HG03565 (cell line): ENCODE data around the gene ARSA.
"Not testable (repeated sequence)": the region's sequence is repeated elsewhere in the genome, so short reads cannot be mapped to it uniquely, and the experiment has no call there.

Source experiments
- ATAC-seq: cut with Tn5 transposase; IDR thresholded peaks from one replicate; pipeline ENCODE4 v1.9.1; 2021; ENCODE audit warnings: mild to moderate bottlenecking, moderate library complexity; ENCODE audit not compliant: unreplicated experiment

Gene ARSA

GRCh38 chr22:50624347-50625130 is 3.4 kb downstream of the ARSA start:
- no peak for ATAC-seq

GRCh38 chr22:50622723-50623327 is 5.1 kb downstream of the ARSA start:
- ATAC-seq: no peak

GRCh38 chr22:50621948-50622722 is 5.8 kb downstream of the ARSA start:
- no peak for ATAC-seq

GRCh38 chr22:50621356-50621880 is 6.5 kb downstream of the ARSA start:
- peak; percentile 26 for ATAC-seq

GRCh38 chr22:50620593-50621355 is 7.2 kb downstream of the ARSA start:
- ATAC-seq: peak; percentile 35

GRCh38 chr22:50614296-50614695 is 13.7 kb downstream of the ARSA start:
- not testable (repeated sequence) for ATAC-seq

GRCh38 chr22:50613291-50613981 is 14.5 kb downstream of the ARSA start:
- no peak for ATAC-seq

GRCh38 chr22:50612528-50613221 is 15.3 kb downstream of the ARSA start:
- ATAC-seq: no peak

- ATAC-seq: no peak
Observed at GRCh38 chr22:50612168-50612527, 15.8 kb downstream of the ARSA start.

GRCh38 chr22:50611341-50612060 is 16.5 kb downstream of the ARSA start:
- no peak for ATAC-seq

- no peak for ATAC-seq
Observed at GRCh38 chr22:50610581-50610980, 17.4 kb downstream of the ARSA start.

- no peak for ATAC-seq
Observed at GRCh38 chr22:50610041-50610451, 17.9 kb downstream of the ARSA start.

- no peak for ATAC-seq
Observed at GRCh38 chr22:50609599-50609998, 18.4 kb downstream of the ARSA start.

- ATAC-seq: no peak
Observed at GRCh38 chr22:50608996-50609395, 19.0 kb downstream of the ARSA start.

- ATAC-seq: not testable (repeated sequence)
Observed at GRCh38 chr22:50608058-50608840, 19.7 kb downstream of the ARSA start.

- no peak for ATAC-seq
Observed at GRCh38 chr22:50607659-50608020, 20.3 kb downstream of the ARSA start.

- ATAC-seq: no peak
Observed at GRCh38 chr22:50606946-50607658, 20.9 kb downstream of the ARSA start.
